ENCODE results near the gene FAM53B.
A peak's percentile ranks its signal among the peaks of the same experiment; 100 is the strongest.
"Not testable (repeated sequence)": the region's sequence is repeated elsewhere in the genome, so short reads cannot be mapped to it uniquely, and the experiment has no call there.

The FAM53B gene

GRCh38 chr10:124744102-124745050, at the start of gene FAM53B:
FAM53B (minus strand) TSS chr10:124744378; CDS start chr10:124706713, 37,665 bp downstream.
- DNase-seq = no peak

DNA sequence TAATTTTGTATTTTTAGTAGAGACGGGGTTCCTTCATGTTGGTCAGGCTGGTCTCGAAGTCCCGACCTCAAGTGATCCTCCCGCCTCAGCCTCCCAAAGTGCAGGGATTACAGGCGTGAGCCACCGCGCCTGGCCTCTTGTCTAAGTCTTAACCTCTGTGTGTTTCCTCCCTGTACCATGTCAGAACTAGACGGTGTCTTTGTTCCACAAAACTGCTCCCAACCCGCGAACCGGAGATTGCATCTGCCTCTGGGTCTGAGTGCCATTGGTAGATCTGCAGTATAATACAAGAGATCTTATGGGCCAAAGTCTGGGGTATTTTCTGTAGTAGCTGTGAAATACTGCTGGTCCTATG, 48.8 kb upstream of the FAM53B start:
- DNase-seq = no peak

GRCh38 chr10:124791547-124792348, 47.6 kb upstream of the FAM53B start, which contains the start of gene EEF1AKMT2:
EEF1AKMT2 (minus strand) TSS chr10:124791887; CDS start chr10:124791833, 54 bp downstream.
- peak; percentile 77 for DNase-seq

DNA sequence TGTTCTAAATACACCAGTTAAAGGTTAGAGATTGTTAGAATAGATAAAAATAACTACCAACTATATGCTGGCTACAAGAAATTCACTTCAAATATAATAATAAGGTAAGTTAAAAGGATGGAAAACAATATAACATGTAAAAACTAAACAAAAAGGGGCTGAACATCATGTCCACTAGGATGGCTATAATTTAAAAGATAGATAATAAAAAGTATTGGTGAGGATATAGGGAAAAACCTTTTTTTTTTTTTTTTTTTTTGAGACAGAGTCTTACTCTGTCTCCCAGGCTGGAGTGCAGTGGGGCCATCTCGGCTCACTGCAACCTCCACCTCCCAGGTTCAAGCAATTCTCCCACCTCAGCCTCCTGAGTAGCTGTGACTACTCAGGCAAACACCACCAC, 38.7 kb upstream of the FAM53B start:
- not testable (repeated sequence) for DNase-seq

DNA sequence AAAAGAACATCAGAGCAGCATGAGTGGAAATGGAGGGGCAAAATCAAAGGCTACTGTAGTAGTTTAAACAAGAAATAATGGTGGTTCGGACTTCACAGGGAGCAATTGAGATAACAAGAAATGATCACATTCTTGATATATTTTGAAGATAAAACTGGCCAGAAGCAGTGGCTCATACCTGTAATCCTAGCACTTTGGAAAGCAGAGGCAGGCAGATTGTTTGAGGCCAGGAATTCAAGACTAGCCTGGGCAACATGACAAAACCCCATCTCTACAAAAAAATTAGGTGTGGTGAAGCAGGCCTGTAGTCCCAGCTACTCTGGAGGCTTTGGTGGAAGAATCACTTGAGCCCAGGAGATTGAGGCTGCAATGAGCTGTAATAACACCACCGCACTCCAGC, 24.6 kb upstream of the FAM53B start:
- no peak for DNase-seq

GRCh38 chr10:124765256-124765655, 21.1 kb upstream of the FAM53B start:
- DNase-seq = no peak

DNA sequence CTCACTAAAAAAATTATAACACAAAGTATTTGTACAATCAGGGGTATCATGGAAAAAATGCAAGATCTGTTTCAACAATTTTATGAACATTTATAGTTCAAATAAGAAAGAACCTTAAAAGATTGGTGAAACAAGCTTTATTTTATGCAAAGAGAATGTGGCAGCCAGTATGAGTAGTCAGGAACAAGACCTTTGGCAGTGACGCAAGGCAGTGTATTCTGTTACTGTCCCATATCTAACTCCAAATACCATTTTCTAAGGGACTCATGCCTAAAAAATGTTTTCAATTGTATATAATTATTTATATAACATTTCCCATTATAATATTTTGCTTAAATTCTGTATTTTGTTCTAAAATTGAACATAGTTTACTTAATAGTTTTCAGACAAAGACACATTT, 19.1 kb upstream of the FAM53B start:
- no peak for DNase-seq

DNA sequence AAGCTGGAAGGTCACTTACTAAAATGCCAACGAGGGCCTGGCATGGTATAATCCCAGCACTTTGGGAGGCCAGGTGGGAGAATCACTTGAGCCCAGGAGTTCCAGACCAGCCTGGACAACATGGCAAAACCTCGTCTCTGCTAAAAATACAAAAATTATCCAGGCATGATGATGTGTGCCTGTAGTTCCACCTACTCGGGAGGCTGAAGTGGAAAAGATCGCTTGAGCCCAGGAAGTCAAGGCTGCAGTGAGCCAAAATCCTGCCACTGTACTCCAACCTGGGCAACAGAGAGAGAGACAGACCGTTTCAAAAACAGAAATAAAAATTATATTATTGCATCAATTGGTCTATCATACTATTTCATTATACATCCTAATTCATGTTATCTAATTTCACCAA, 18.1 kb upstream of the FAM53B start:
- DNase-seq = no peak

- DNase-seq = no peak
Observed at GRCh38 chr10:124756156-124756903, 12.2 kb upstream of the FAM53B start.

DNA sequence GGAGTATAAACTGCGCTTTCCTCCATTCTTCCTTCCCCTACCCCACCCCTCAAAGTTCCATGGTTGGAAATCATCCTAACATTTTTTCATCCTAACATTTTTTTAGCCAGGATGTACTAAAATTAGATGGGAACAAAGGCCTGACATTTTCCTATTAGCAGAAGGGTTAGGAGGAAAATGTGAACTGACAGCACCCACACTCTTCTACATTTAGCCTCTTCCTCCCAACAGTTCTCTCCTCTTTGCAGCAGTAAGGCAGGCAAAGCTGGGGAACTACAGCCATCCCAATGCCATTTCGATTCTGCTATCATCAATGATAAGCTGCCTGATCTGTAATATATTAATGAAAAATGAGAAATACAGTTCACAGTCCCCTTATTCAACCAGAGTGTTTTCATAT, 11.4 kb upstream of the FAM53B start:
- DNase-seq = no peak

- no peak for DNase-seq
Observed at GRCh38 chr10:124754227-124754626, 10.0 kb upstream of the FAM53B start.

GRCh38 chr10:124748953-124749645, 4.9 kb upstream of the FAM53B start:
- no peak for DNase-seq

DNA sequence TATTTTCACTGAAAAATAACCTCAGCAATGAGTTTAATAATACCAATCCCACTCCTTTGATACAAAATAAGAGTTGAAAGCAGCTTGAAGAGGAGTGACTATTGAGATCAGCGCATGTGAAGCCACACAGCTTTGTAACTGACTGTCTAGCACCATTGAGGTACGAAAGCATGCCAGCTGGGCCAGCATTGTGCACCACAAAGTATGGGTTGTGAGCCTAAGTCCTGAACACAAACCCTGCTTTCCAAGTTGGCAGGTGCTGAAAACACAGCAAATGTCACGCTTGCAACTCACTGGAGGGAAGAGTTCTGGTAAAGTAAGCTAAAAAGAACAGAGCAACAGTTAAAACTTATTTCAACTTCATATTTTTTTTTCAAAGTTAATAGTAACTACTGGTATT, 4.0 kb upstream of the FAM53B start:
- DNase-seq = no peak

GRCh38 chr10:124747745-124748144, 3.6 kb upstream of the FAM53B start:
- DNase-seq = no peak

DNA sequence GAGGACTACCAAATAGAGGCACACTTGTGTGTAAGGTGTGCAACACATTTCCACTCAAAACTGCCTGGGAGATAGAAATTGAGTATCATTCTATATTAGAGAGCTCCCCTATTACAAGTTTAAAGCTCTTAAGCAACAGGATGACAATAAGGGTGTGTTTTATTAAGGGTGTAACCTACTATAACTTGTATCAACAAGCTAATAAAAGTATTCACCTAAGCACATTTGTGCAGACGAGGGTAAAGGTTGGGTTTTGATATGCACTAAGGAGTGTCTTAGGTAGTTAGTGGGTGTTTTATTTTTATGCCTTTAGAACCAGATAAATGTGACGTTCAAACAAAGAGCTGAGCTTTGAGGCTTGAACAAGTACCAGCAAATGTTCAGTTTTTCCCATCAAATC, 2.8 kb upstream of the FAM53B start:
- no peak for DNase-seq

- not testable (repeated sequence) for DNase-seq
Observed at GRCh38 chr10:124746447-124746846, 2.3 kb upstream of the FAM53B start.

DNA sequence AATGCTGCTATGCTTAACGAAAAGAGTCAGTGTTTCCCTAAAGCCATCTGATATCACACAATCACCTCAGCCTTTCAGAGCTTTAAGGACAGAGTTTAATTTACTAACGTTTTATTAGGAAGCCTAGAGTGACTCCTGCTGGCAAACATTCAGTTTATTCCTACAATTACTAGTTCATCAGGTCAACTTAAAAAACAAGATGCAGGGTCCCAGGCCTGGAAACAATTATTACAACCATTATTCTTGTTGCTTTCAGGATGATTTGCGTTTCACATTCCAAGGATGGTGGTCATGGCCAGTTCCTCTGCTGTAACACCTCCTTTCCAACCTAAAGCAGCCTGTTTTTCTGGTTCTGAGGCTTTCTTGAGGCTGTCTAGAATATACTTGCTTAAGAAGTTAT, 1.5 kb upstream of the FAM53B start:
- DNase-seq = peak; percentile 33

DNA sequence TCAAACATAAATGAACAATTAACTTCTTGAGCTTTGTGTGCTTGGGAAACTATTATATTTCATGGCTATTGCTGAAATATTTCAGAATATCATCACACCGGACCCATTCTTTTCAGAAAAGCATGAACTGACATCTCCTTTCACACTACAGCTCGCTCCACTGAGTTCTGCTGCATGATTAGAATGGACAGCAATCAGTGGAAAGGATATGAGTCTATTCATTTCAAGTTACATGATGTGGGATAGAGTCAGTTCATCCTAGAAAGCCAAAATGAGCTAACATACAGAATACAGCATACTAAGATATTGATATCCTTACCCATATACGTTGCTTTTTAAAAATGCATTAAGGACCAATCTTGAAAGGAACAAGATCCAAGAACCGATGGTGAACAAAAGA, 1.1 kb upstream of the FAM53B start:
- DNase-seq = no peak

DNA sequence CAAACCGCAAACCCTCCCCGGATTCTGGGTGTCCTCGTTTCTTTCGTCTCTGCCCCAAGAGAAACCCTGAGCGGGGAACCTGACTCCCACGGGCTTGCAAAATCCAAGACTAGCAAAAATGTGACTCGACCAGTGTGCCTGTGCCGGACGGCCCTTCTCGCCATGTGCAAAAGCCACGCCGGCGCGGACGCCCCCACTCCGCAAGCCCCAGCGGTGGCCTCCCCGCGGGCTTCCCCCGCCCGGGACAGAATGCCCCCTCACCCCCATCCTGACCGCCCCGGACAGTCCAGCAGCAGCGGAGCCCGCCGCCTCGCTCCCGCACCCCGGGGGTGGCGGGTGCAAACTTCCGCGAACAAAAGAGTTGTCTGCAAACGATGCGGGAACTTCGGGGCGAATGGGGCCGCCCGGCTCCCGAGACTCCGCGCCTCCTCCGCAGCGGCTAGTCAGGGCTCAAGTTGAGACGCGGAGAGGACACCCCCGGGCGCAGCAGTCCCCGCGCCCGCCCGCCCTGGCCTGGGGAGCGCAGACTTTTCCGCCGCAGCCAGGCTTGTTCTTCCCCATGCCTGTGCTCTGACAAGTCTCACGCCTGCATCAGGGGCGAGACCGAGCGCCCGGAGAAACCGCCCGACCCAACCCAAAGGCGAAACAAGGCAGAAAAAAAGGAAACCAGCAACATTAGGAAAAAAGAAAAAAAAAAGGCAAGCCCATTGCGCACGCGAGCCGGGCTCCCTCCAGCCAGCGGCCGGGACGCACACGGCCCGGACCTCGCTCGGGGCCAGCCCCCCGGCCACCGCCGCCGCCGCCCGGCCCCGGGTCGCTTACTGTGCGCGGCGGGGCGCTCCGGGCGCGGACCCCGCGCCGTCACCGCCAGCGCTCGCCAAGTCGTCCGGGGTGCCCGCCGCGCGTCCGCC, 732 bp downstream of the FAM53B start:
- DNase-seq = no peak

GRCh38 chr10:124742413-124743190, 1.6 kb downstream of the FAM53B start:
- DNase-seq = no peak

Measured in NCI-H1436 treated with DMSO at 0.1 percent for 48 hours (cell line).